ENCODE results near the gene MYRIP.

The MYRIP gene

DNA sequence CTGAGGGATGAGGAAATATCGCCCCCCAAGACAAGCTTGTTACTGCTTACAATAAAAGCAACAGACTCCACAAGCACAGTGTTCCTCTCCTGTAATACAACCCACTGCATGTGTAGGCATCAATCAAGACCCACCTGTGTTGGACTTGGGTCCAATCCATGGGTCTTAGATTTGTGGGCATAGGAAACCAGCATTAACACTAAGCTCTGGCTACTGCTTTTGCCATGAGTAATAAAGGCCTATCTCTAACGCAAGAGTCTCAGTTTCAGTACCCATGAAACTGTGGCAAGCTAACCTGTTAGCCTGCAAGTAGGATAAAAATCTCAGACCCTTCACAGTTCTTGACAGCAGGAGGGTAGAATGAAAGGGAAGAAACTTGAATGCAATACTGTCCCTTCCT lies 494.9 kb downstream of the MYRIP start:
- FAIRE-seq (no peak), DNase-seq (ENCODE audit: insufficient read length, low spot score) (no peak)

GRCh38 chr3:40306336-40306735 lies 496.9 kb downstream of the MYRIP start:
- DNase-seq (ENCODE audit: insufficient read length, low spot score) (no peak), FAIRE-seq (no peak)

DNA sequence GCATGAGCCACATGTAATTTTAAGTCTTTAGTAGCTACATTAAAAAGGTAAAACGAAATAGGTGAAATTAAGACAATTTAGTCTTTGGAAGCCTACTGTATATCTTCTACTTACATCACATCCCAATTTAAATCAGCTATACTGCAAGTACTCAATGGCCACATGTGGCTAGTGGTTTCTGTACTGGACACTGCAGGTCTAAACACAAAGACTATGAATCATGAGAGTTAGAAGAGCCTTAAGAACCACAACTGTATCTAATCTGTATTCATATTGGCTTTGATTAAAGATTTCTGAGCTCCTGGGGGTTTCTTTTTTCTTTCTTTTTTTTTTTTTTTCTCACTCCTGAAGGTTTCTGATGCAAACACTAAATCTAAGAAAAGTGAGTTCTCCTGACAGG lies 497.8 kb downstream of the MYRIP start:
- FAIRE-seq: no peak
- no peak for DNase-seq (ENCODE audit: insufficient read length, low spot score)

- peak; percentile 78 for FAIRE-seq
- DNase-seq (ENCODE audit: insufficient read length, low spot score): no peak
Observed at GRCh38 chr3:40308725-40309417, 499.5 kb downstream of the MYRIP start.

- FAIRE-seq: peak; percentile 78
- peak; percentile 84 for DNase-seq (ENCODE audit: insufficient read length, low spot score)
Observed at GRCh38 chr3:40309418-40309924, 500.1 kb downstream of the MYRIP start, which contains the start of gene EIF1B. Gene EIF1B, plus strand, starts transcription at chr3:40309707. Its CDS starts 235 bp downstream, at chr3:40309942.
